Caco-2 (cell line): ENCODE measurements around the gene DMTF1. TPM values are rescaled to one million over a fixed set of nuclear protein-coding genes. Genes with fewer than 3 reads are reported as not detected.
"Not testable (repeated sequence)": the region's sequence is repeated elsewhere in the genome, so short reads cannot be mapped to it uniquely, and the experiment has no call there.

Experiments
- BruUV-seq: library from RNA; stranded (reverse); fragments of 400-500 nt; replicated peaks from 2 replicates; lab custom pipeline; 2021; lab: Mats Ljungman, UMichigan
- CTCF ChIA-PET: fragments of 300-600 bp; sonication (Branson Sonifier 250); formaldehyde crosslinking; loops from one replicate; lab custom pipeline; 2022; ENCODE audit warnings: antibody characterized with exemption; lab: Charles Lee
- POLR2A ChIA-PET: fragments of 300-600 bp; sonication (Branson Sonifier 250); formaldehyde crosslinking; loops from one replicate; lab custom pipeline; 2022; ENCODE audit warnings: antibody characterized with exemption; lab: Charles Lee
- DNase-seq, 2 experiments: peaks; one replicate each; pipeline versions ENCODE4 v3.0.0 to v3.0.0-alpha.2; 2020 to 2022
- H3K27me3 ChIP-seq: replicated peaks from 2 replicates; pipeline ENCODE4 v1.6.0; 2011; ENCODE audit warnings: low read length; ENCODE audit not compliant: control insufficient read depth, insufficient read depth
- H3K36me3 ChIP-seq: 2 replicates; pipeline ENCODE4 v1.5.1; 2011; ENCODE audit warnings: low read length; ENCODE audit not compliant: control insufficient read depth, insufficient read depth
- H3K4me1 ChIP-seq: fragments of 250-450 bp; sonication (Bioruptor Pico); 2 replicates; pipeline ENCODE4 v1.5.1; 2020; ENCODE audit warnings: mild to moderate bottlenecking
- H3K4me3 ChIP-seq: 2 replicates; pipeline ENCODE4 v1.5.1; 2011; ENCODE audit warnings: low read depth, mild to moderate bottlenecking, control low read depth, low read length
- H3K9me3 ChIP-seq: fragments of 250-450 bp; sonication (Bioruptor Pico); 2 replicates; pipeline ENCODE4 v1.5.1; 2020; ENCODE audit warnings: mild to moderate bottlenecking, moderate library complexity
- H3K27ac Mint-ChIP-seq: one replicate; pipeline ENCODE4 v1.8.0; 2022; ENCODE audit warnings: mixed read lengths; ENCODE audit not compliant: unreplicated experiment
- H3K27me3 Mint-ChIP-seq: one replicate; pipeline ENCODE4 v1.8.0; 2022; ENCODE audit warnings: mixed read lengths; ENCODE audit not compliant: insufficient read depth, unreplicated experiment
- H3K36me3 Mint-ChIP-seq: one replicate; pipeline ENCODE4 v1.8.0; 2022; ENCODE audit warnings: mild to moderate bottlenecking, mixed read lengths; ENCODE audit not compliant: insufficient read depth, unreplicated experiment
- H3K4me1 Mint-ChIP-seq: one replicate; pipeline ENCODE4 v1.8.0; 2022; ENCODE audit warnings: low read depth, mixed read lengths; ENCODE audit not compliant: unreplicated experiment
- H3K4me3 Mint-ChIP-seq: one replicate; pipeline ENCODE4 v1.8.0; 2022; ENCODE audit warnings: mild to moderate bottlenecking, moderate library complexity, mixed read lengths; ENCODE audit not compliant: unreplicated experiment
- H3K9me3 Mint-ChIP-seq: one replicate; pipeline ENCODE4 v1.8.0; 2022; ENCODE audit warnings: mixed read lengths; ENCODE audit not compliant: unreplicated experiment
- CTCF ChIP-seq, 2 experiments: fragments of 200-600 bp in 1 of 2; IDR thresholded peaks; 1 replicate in 1 of 2; 2 replicates in 1 of 2; pipeline versions ENCODE4 v1.5.1 to v1.8.0; 2011 to 2022; ENCODE audit warnings: antibody characterized with exemption in 1 of 2, control low read depth in 1 of 2, inconsistent platforms in 1 of 2, low read depth in 1 of 2, low read length in 1 of 2, mild to moderate bottlenecking in 1 of 2, moderate library complexity in 1 of 2; ENCODE audit not compliant: insufficient read depth in 1 of 2, severe bottlenecking in 1 of 2, unreplicated experiment in 1 of 2
- intact Hi-C: fragments of 100-400 bp; cut with micrococcal nuclease; formaldehyde crosslinking; loops from one replicate; pipeline ENCODE4 v1.10.0; 2022; ENCODE audit not compliant: unreplicated experiment
- total RNA-seq: library from RNA; stranded (reverse); gene quantifications from 2 replicates; pipeline ENCODE4 v1.2.3, GENCODE V29; 2022

DMTF1 gene
- total RNA-seq, 1 experiment from 2014 or later: 60.9 TPM

GRCh38 chr7:87199700-87200450 lies 47.6 kb downstream of the DMTF1 start:
- no peak overlapping the region for H3K27ac Mint-ChIP-seq
- Histone ChIP-seq H3K27me3 (no peaks in the 10 kb centered on the region), H3K9me3 (peaks cover 14% of the 10 kb centered on the region), H3K4me1 (peaks cover 9% of the 10 kb centered on the region), H3K36me3 (peaks cover 2% of the 10 kb centered on the region; the same call in 1 of the 2 replicates), H3K4me3 (no peak overlapping the region)
- H3K4me1 Mint-ChIP-seq: no peaks in the 10 kb centered on the region
- intact Hi-C loops: no loop called here
- DNase-seq: no peak
- POLR2A ChIA-PET: no interaction called here
- BruUV-seq: no TSS peak
- no peaks in the 10 kb centered on the region for H3K27me3 Mint-ChIP-seq
- no peaks in the 10 kb centered on the region for H3K9me3 Mint-ChIP-seq
- no peak for TF ChIP-seq CTCF (IDR thresholded peaks at IDR 0.05; ENCODE audit: insufficient read depth in 1 of 2, low read depth in 1 of 2, low read length in 1 of 2, severe bottlenecking in 1 of 2, unreplicated experiment in 1 of 2)
- H3K4me3 Mint-ChIP-seq: no peak overlapping the region
- CTCF ChIA-PET: no interaction called here
- H3K36me3 Mint-ChIP-seq: peaks cover 66% of the 10 kb centered on the region

- H3K4me3 ChIP-seq: no peak overlapping the region
- ChIA-PET CTCF (interaction anchor here (0.6 kb wide), 1 partner anchor 20 kb away, joined by 3 read pairs; no protein-coding TSS in a partner anchor), POLR2A (interaction anchor here (0.5 kb wide), 1 partner anchor 15 kb away, joined by 3 read pairs; no protein-coding TSS in a partner anchor)
- Mint-ChIP-seq H3K36me3 (peaks cover 63% of the 10 kb centered on the region), H3K4me3 (no peak overlapping the region), H3K4me1 (no peaks in the 10 kb centered on the region), H3K9me3 (peaks cover 17% of the 10 kb centered on the region), H3K27me3 (no peaks in the 10 kb centered on the region), H3K27ac (no peak overlapping the region)
- no peaks in the 10 kb centered on the region for H3K27me3 ChIP-seq
- intact Hi-C loops: loop anchor here (2.0 kb wide), 1 partner anchor 19 kb away; no protein-coding TSS in a partner anchor
- DNase-seq: no peak
- 0 out of 2 replicates have a peak, but pooled peaks cover 2% of the 10 kb centered on the region for H3K36me3 ChIP-seq
- peaks cover 28% of the 10 kb centered on the region for H3K9me3 ChIP-seq
- TF ChIP-seq CTCF (IDR thresholded peaks at IDR 0.05; ENCODE audit: insufficient read depth in 1 of 2, low read depth in 1 of 2, low read length in 1 of 2, severe bottlenecking in 1 of 2, unreplicated experiment in 1 of 2): no peak
- H3K4me1 ChIP-seq: peaks cover 9% of the 10 kb centered on the region
- BruUV-seq: no TSS peak
These were observed 50.0 kb downstream of the DMTF1 start for GRCh38 chr7:87202208-87202607.

GRCh38 chr7:87202705-87203104 lies 50.5 kb downstream of the DMTF1 start:
- Histone ChIP-seq H3K36me3 (0 out of 2 replicates have a peak, but pooled peaks cover 2% of the 10 kb centered on the region), H3K9me3 (peaks cover 28% of the 10 kb centered on the region), H3K27me3 (no peaks in the 10 kb centered on the region), H3K4me3 (no peak overlapping the region), H3K4me1 (peaks cover 9% of the 10 kb centered on the region)
- Mint-ChIP-seq H3K9me3 (peaks cover 17% of the 10 kb centered on the region), H3K4me1 (no peaks in the 10 kb centered on the region), H3K36me3 (peaks cover 62% of the 10 kb centered on the region), H3K4me3 (no peak overlapping the region), H3K27ac (no peak overlapping the region), H3K27me3 (no peaks in the 10 kb centered on the region)
- DNase-seq: no peak
- ChIA-PET CTCF (interaction anchor here (0.6 kb wide), 1 partner anchor 19 kb away, joined by 3 read pairs; no protein-coding TSS in a partner anchor), POLR2A (interaction anchor here (0.5 kb wide), 1 partner anchor 15 kb away, joined by 3 read pairs; no protein-coding TSS in a partner anchor)
- intact Hi-C loops: loop anchor here (2.0 kb wide), 1 partner anchor 18 kb away; no protein-coding TSS in a partner anchor
- BruUV-seq: no TSS peak
- no peak for TF ChIP-seq CTCF (IDR thresholded peaks at IDR 0.05; ENCODE audit: insufficient read depth in 1 of 2, low read depth in 1 of 2, low read length in 1 of 2, severe bottlenecking in 1 of 2, unreplicated experiment in 1 of 2)

- intact Hi-C loops: loop anchor here (2.0 kb wide), 1 partner anchor 17 kb away; no protein-coding TSS in a partner anchor
- Mint-ChIP-seq H3K36me3 (peaks cover 67% of the 10 kb centered on the region), H3K9me3 (peaks cover 23% of the 10 kb centered on the region)
- peaks cover 28% of the 10 kb centered on the region for H3K9me3 ChIP-seq
- DNase-seq, H3K27me3 Mint-ChIP-seq, H3K4me1 ChIP-seq, H3K4me1 Mint-ChIP-seq, CTCF ChIA-PET, BruUV-seq, H3K4me3 ChIP-seq, POLR2A ChIA-PET, H3K27me3 ChIP-seq, H3K4me3 Mint-ChIP-seq, H3K36me3 ChIP-seq, H3K27ac Mint-ChIP-seq: not testable (repeated sequence)
These were observed 51.7 kb downstream of the DMTF1 start for GRCh38 chr7:87203929-87204328.
